DOHH2 (cell line): ENCODE results near the gene DNAH6.

Experiments used
- H3F3A ChIP-seq: fragments of 200-600 bp; sonication (generic), shearing (Covaris generic); 2 replicates; pipeline ENCODE4 v1.6.0; 2016; ENCODE audit warnings: antibody characterized with exemption, mild to moderate bottlenecking; ENCODE audit not compliant: control insufficient read depth, insufficient read depth
- H3K27ac ChIP-seq: fragments of 200-600 bp; sonication (generic); 2 replicates; pipeline ENCODE4 v1.5.1; 2014; ENCODE audit warnings: low read depth, mild to moderate bottlenecking, low read length, moderate library complexity
- H3K27me3 ChIP-seq: fragments of 200-600 bp; sonication (generic); 2 replicates; pipeline ENCODE4 v1.6.1; 2014; ENCODE audit warnings: mild to moderate bottlenecking, low read length, mixed read lengths; ENCODE audit not compliant: control insufficient read depth
- H3K36me3 ChIP-seq: fragments of 200-600 bp; sonication (generic); 2 replicates; pipeline ENCODE4 v1.6.1; 2014; ENCODE audit warnings: mild to moderate bottlenecking, low read length, moderate library complexity, mixed read lengths; ENCODE audit not compliant: control insufficient read depth
- H3K4me1 ChIP-seq: fragments of 200-600 bp; sonication (generic); 2 replicates; pipeline ENCODE4 v1.6.1; 2014; ENCODE audit warnings: mild to moderate bottlenecking, low read length, mixed read lengths; ENCODE audit not compliant: control insufficient read depth
- H3K4me2 ChIP-seq: fragments of 200-600 bp; sonication (generic); 2 replicates; pipeline ENCODE4 v1.6.0; 2014; ENCODE audit warnings: mild to moderate bottlenecking, low read length, moderate library complexity
- H3K4me3 ChIP-seq: fragments of 200-600 bp; sonication (generic); 2 replicates; pipeline ENCODE4 v1.5.1; 2014; ENCODE audit warnings: mild to moderate bottlenecking, low read length, mixed read lengths
- H3K79me2 ChIP-seq: fragments of 200-600 bp; sonication (generic); 2 replicates; pipeline ENCODE4 v1.6.1; 2014; ENCODE audit warnings: mild to moderate bottlenecking, low read length, mixed read lengths; ENCODE audit not compliant: control insufficient read depth
- H3K9me2 ChIP-seq: fragments of 200-600 bp; sonication (generic); replicated peaks from 2 replicates; pipeline ENCODE4 v1.6.1; 2014; ENCODE audit warnings: mild to moderate bottlenecking, low read length, mixed read lengths; ENCODE audit not compliant: control insufficient read depth
- H3K9me3 ChIP-seq: fragments of 200-600 bp; sonication (generic); 2 replicates; pipeline ENCODE4 v1.6.1; 2014; ENCODE audit warnings: antibody characterized with exemption, low read length, mixed read lengths; ENCODE audit not compliant: control insufficient read depth, insufficient read depth
- H4K20me1 ChIP-seq: fragments of 200-600 bp; sonication (generic); 2 replicates; pipeline ENCODE4 v1.6.0; 2014; ENCODE audit warnings: low read depth, mild to moderate bottlenecking, antibody characterized with exemption, low read length, moderate library complexity; ENCODE audit not compliant: control insufficient read depth, insufficient read depth
- CTCF ChIP-seq: fragments of 200-600 bp; sonication (generic); IDR thresholded peaks from one replicate; pipeline ENCODE4 v1.5.1; 2014; ENCODE audit warnings: antibody characterized with exemption, mild to moderate bottlenecking, low read depth, low read length; ENCODE audit not compliant: poor library complexity, severe bottlenecking
- EZH2phosphoT487 ChIP-seq: fragments of 200-600 bp; sonication (generic); IDR thresholded peaks from 2 replicates; pipeline ENCODE4 v1.6.1; 2017; ENCODE audit warnings: borderline replicate concordance, mild to moderate bottlenecking, antibody characterized with exemption, low read length, moderate library complexity, mixed read lengths

DNAH6 gene

GRCh38 chr2:84849271-84849952, 333.1 kb downstream of the DNAH6 start:
- Histone ChIP-seq H3K4me1 (peaks cover 13% of the 10 kb centered on the region), H3K27ac (no peak overlapping the region), H3K9me3 (no peaks in the 10 kb centered on the region), H3K27me3 (no peaks in the 10 kb centered on the region), H3K9me2 (no peaks in the 10 kb centered on the region), H3K4me2 (no peak overlapping the region), H3K36me3 (no peaks in the 10 kb centered on the region), H3K4me3 (no peak overlapping the region), H3K79me2 (no peaks in the 10 kb centered on the region), H3F3A (no peaks in the 10 kb centered on the region), H4K20me1 (no peaks in the 10 kb centered on the region)
- TF ChIP-seq CTCF (no peak), EZH2phosphoT487 (no peak)

DNA sequence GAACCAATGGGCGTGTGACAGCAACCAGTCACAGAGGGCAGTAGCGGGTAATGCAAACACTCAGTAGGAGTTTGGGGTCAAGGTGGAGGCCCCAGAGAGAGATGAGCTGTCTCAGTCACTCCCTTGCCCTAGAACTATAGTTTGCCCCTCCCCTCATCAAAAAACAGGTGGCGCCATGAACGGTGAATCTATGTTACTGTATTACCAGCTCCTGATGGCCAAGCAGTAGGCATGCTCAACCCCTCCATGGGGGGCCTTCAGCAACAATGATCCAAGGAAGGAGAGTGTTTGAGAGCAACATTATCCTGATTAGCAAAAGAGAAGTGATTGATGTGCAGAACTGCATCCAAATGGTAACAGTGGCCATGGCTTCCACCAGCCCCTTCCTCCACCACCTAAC, 334.2 kb downstream of the DNAH6 start:
- H3K9me3 ChIP-seq = no peaks in the 10 kb centered on the region
- no peaks in the 10 kb centered on the region for H3F3A ChIP-seq
- H3K4me3 ChIP-seq = no peak overlapping the region
- H4K20me1 ChIP-seq = no peaks in the 10 kb centered on the region
- H3K9me2 ChIP-seq = no peaks in the 10 kb centered on the region
- no peak overlapping the region for H3K27ac ChIP-seq
- no peak overlapping the region for H3K4me2 ChIP-seq
- H3K79me2 ChIP-seq = no peaks in the 10 kb centered on the region
- no peaks in the 10 kb centered on the region for H3K36me3 ChIP-seq
- TF ChIP-seq EZH2phosphoT487 (no peak), CTCF (no peak)
- H3K27me3 ChIP-seq = no peaks in the 10 kb centered on the region
- peaks cover 13% of the 10 kb centered on the region for H3K4me1 ChIP-seq

GRCh38 chr2:84851876-84852275, 335.6 kb downstream of the DNAH6 start:
- Histone ChIP-seq H3K27ac (no peak overlapping the region), H3K4me2 (no peak overlapping the region), H3K4me3 (no peak overlapping the region), H3K27me3 (no peaks in the 10 kb centered on the region), H3K79me2 (no peaks in the 10 kb centered on the region), H3K9me2 (no peaks in the 10 kb centered on the region), H3K4me1 (peaks cover 2% of the 10 kb centered on the region), H3F3A (no peaks in the 10 kb centered on the region), H4K20me1 (no peaks in the 10 kb centered on the region), H3K9me3 (no peaks in the 10 kb centered on the region), H3K36me3 (no peaks in the 10 kb centered on the region)
- no peak for TF ChIP-seq CTCF
- TF ChIP-seq EZH2phosphoT487 = no peak
